ENCODE data around the gene METRN. TPM values are rescaled to one million over a fixed set of nuclear protein-coding genes. Genes with fewer than 3 reads are reported as not detected.

Gene METRN
- polyA plus RNA-seq, 2 of the 4 experiments (the other 2 are of a cell fraction) = 41.0 to 82.2 TPM

- ChIA-PET POLR2A (interaction anchor here (1.4 kb wide), 1 partner anchor 20 kb away, joined by 3 read pairs; the partner anchor contains the start of gene ANTKMT), CTCF (interaction anchor here (2.2 to 4.1 kb wide), 3 partner anchors 10 to 84 kb away, joined by 9 to 33 read pairs (median 11); no protein-coding TSS in a partner anchor)
- DNase-seq (ENCODE audit: low read depth in 1 of 2, low spot score in 1 of 2) (no peak), ATAC-seq (peak; percentile 36 to 64; a peak in 4 of 6 replicates), FAIRE-seq (no peak)
- H3K27ac ChIP-seq = no peak overlapping the region
- peak; percentile 98 for TF ChIP-seq REST (IDR thresholded peaks at IDR 0.05)
- no peak for TF ChIP-seq JUNB (IDR thresholded peaks at IDR 0.05)
- peak; percentile 31; the same call in 1 of the 2 replicates for TF ChIP-seq MAX (IDR thresholded peaks at IDR 0.05)
- peak overlapping the region; percentile 78 for H3K4me2 ChIP-seq
- 12% methylated on average over 19 of the region's 76 CpGs for WGBS (ENCODE audit: missing lambda C conversion rate)
- no peaks in the 10 kb centered on the region for H3K9me3 ChIP-seq
- peak overlapping the region; percentile 21; the same call in 1 of the 3 replicates for H3K4me3 ChIP-seq
- peaks cover 19% of the 10 kb centered on the region for H3K4me1 ChIP-seq
Measured at GRCh38 chr16:700684-701584, 14.0 kb upstream of the METRN start.

GRCh38 chr16:702341-702740 lies 12.6 kb upstream of the METRN start:
- H3K4me3 ChIP-seq = no peak overlapping the region
- no peak overlapping the region for H3K4me2 ChIP-seq
- ChIA-PET POLR2A (interaction anchor here (1.4 kb wide), 2 partner anchors 12 to 19 kb away, joined by 3 to 4 read pairs; partner anchors contain the start of genes ANTKMT and WDR24), CTCF (interaction anchor here (1.7 to 25.1 kb wide), 5 partner anchors 9 to 83 kb away, joined by 9 to 656 read pairs (median 11); partner anchors contain the start of genes ANTKMT, CCDC78, CIAO3 and HAGHL)
- 68% methylated on average over 19 of the region's 19 CpGs for WGBS (ENCODE audit: missing lambda C conversion rate)
- ATAC-seq (no peak), DNase-seq (ENCODE audit: low read depth in 1 of 2, low spot score in 1 of 2) (no peak), FAIRE-seq (no peak)
- peaks cover 32% of the 10 kb centered on the region for H3K4me1 ChIP-seq
- H3K27ac ChIP-seq = no peak overlapping the region
- TF ChIP-seq HMGXB4 (CRISPR knock-in tag; IDR thresholded peaks at IDR 0.05; ENCODE audit: borderline replicate concordance) (no peak), HOXB13 (CRISPR knock-in tag; IDR thresholded peaks at IDR 0.05; ENCODE audit: low read depth) (no peak), USF2 (IDR thresholded peaks at IDR 0.05) (no peak), SMC3 (IDR thresholded peaks at IDR 0.05) (no peak), RAD21 (conservative IDR thresholded peaks at IDR 0.05 in 1 of 2, IDR thresholded peaks at IDR 0.05 in 1 of 2) (no peak), MAX (IDR thresholded peaks at IDR 0.05) (no peak), CBX8 (IDR thresholded peaks at IDR 0.05) (no peak), FOSL2 (IDR thresholded peaks at IDR 0.05) (no peak), FOSL2 (CRISPR knock-in tag; IDR thresholded peaks at IDR 0.05) (no peak), EHF (CRISPR knock-in tag; IDR thresholded peaks at IDR 0.05) (no peak), CHD2 (IDR thresholded peaks at IDR 0.05; ENCODE audit: low read length, partially characterized antibody) (no peak), BHLHE40 (IDR thresholded peaks at IDR 0.05; ENCODE audit: low read depth, low read length) (no peak), HEYL (CRISPR knock-in tag; IDR thresholded peaks at IDR 0.05) (no peak)
- H3K9me3 ChIP-seq = no peaks in the 10 kb centered on the region
